ENCODE data around the gene GPR31. TPM values are rescaled to one million over a fixed set of nuclear protein-coding genes. Genes with fewer than 3 reads are reported as not detected.

The GPR31 gene
- total RNA-seq, 1 experiment from 2014 or later: not detected

DNA sequence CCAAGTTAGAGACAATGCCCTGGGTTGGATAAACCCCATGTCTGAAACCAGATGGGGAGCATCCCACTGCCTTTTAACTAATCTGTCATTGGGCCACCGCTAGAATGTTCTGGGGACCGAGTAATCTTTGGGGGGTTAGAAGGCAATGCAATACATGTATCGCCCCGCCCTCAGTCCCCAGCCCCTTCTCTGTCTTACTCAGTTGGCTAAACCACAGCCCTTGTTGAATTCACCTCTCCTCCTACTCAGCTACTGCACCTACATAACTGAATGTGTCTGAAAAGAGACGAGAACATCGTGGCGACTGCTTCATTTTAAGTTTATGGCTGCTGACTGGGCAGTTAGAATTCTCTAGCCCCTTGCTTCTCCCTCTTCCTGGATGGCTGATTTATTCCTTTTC is 50.0 kb downstream of the GPR31 start:
- TF ChIP-seq, protein P1, sequence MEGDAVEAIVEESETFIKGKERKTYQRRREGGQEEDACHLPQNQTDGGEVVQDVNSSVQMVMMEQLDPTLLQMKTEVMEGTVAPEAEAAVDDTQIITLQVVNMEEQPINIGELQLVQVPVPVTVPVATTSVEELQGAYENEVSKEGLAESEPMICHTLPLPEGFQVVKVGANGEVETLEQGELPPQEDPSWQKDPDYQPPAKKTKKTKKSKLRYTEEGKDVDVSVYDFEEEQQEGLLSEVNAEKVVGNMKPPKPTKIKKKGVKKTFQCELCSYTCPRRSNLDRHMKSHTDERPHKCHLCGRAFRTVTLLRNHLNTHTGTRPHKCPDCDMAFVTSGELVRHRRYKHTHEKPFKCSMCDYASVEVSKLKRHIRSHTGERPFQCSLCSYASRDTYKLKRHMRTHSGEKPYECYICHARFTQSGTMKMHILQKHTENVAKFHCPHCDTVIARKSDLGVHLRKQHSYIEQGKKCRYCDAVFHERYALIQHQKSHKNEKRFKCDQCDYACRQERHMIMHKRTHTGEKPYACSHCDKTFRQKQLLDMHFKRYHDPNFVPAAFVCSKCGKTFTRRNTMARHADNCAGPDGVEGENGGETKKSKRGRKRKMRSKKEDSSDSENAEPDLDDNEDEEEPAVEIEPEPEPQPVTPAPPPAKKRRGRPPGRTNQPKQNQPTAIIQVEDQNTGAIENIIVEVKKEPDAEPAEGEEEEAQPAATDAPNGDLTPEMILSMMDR (conservative IDR thresholded peaks at IDR 0.05): no peak
- WGBS (ENCODE audit: extremely low coverage, insufficient read length, low lambda C conversion rate): no CpG with 5 or more reads among the region's 7 CpGs

More for the DNA sequence above, 50.0 kb downstream of the GPR31 start:
- H3K4me1 ChIP-seq (ENCODE audit: insufficient read depth, low read length): no peaks in the 10 kb centered on the region
- Mint-ChIP-seq H3K36me3 (ENCODE audit: insufficient read depth in 1 of 3, low read depth in 3 of 3) (peaks cover 0 to 2% (median 0%) of the 10 kb centered on the region in 3 experiments; a peak in 1 of 7 replicates), H3K27me3 (ENCODE audit: low read depth) (no peaks in the 10 kb centered on the region), H3K4me1 (peaks cover 0 to 4% of the 10 kb centered on the region in 2 experiments; a peak in 1 of 4 replicates), H3K4me3 (no peak overlapping the region), H3K9me3 (peaks cover 0 to 2% of the 10 kb centered on the region in 2 experiments; a peak in 1 of 5 replicates), H3K27ac (no peak overlapping the region)
- H4K20me1 ChIP-seq (ENCODE audit: control insufficient read depth, insufficient read depth, insufficient read length): no peaks in the 10 kb centered on the region
- H2BK20ac ChIP-seq (ENCODE audit: low read depth, low read length, poor library complexity, severe bottlenecking): no peak overlapping the region
- no peak overlapping the region for H3K4ac ChIP-seq (ENCODE audit: low read depth, low read length)
- no peaks in the 10 kb centered on the region for H3K23me2 ChIP-seq (ENCODE audit: insufficient read length, low read depth, low read length, poor library complexity, severe bottlenecking)
- no peaks in the 10 kb centered on the region for H3K79me2 ChIP-seq (ENCODE audit: insufficient read depth, low read length)
- H2BK120ac ChIP-seq (ENCODE audit: low read depth, low read length, poor library complexity, severe bottlenecking): no peak overlapping the region
- H4K8ac ChIP-seq (replicated peaks; ENCODE audit: insufficient read length, low read depth, low read length): no peak overlapping the region
- no peak overlapping the region for H3K27ac ChIP-seq (ENCODE audit: insufficient read length, low read depth, low read length)
- H3K4me2 ChIP-seq (ENCODE audit: insufficient read depth, insufficient read length, low read length): no peak overlapping the region
- no peak overlapping the region for H2AK5ac ChIP-seq (ENCODE audit: insufficient read length, low read length)
- no peak overlapping the region for H2AFZ ChIP-seq (ENCODE audit: low read length)
- no peak overlapping the region for H3T11ph ChIP-seq (ENCODE audit: low read length)
- H3K56ac ChIP-seq (ENCODE audit: insufficient read length, low read depth, low read length): no peak overlapping the region
- no peaks in the 10 kb centered on the region for H3K79me1 ChIP-seq (ENCODE audit: insufficient read depth, low read depth, low read length, poor library complexity, severe bottlenecking)
- H3K27me3 ChIP-seq (ENCODE audit: insufficient read depth, low read length): no peaks in the 10 kb centered on the region
- no peak overlapping the region for H2BK15ac ChIP-seq (ENCODE audit: low read depth, low read length)
- no peak overlapping the region for H3K23ac ChIP-seq (ENCODE audit: insufficient read length, low read depth, low read length)
- no peaks in the 10 kb centered on the region for H3K9me3 ChIP-seq (ENCODE audit: control insufficient read depth, low read depth, low read length)
- no peak overlapping the region for H4K91ac ChIP-seq (ENCODE audit: insufficient read length, low read depth, low read length)
- H3K14ac ChIP-seq (ENCODE audit: insufficient read depth, low read length): no peak overlapping the region
- no peak overlapping the region for H2BK12ac ChIP-seq (ENCODE audit: insufficient read length, low read depth, low read length)
- no peak overlapping the region for H2BK5ac ChIP-seq (ENCODE audit: insufficient read length, low read length)
- H4K5ac ChIP-seq (ENCODE audit: insufficient read length, low read depth, low read length): no peak overlapping the region
- DNase-seq: no peak
- no peak overlapping the region for H3K18ac ChIP-seq (ENCODE audit: insufficient read length, low read depth, low read length)
- no peak overlapping the region for H3K9ac ChIP-seq (ENCODE audit: extremely low read depth, insufficient read length, low read length)

Data from H9 (cell line).